ENCODE data around the gene SLC8A3.
"Not testable (repeated sequence)": the region's sequence is repeated elsewhere in the genome, so short reads cannot be mapped to it uniquely, and the experiment has no call there.

SLC8A3 gene

GRCh38 chr14:70188659-70189455, at the start of gene SLC8A3:
TSS of gene SLC8A3 (minus strand) at chr14:70188951. CDS start at chr14:70168422, 20,529 bp downstream.
- no peak for DNase-seq (ENCODE audit: low read depth in 2 of 2)

- no peak for DNase-seq (ENCODE audit: low read depth in 2 of 2)
Measured at GRCh38 chr14:70237710-70238109, 49.0 kb upstream of the SLC8A3 start.

- no peak for DNase-seq (ENCODE audit: low read depth in 2 of 2)
Measured at GRCh38 chr14:70234066-70234950, 45.6 kb upstream of the SLC8A3 start.

- DNase-seq (ENCODE audit: low read depth in 2 of 2), result not testable (repeated sequence)
Measured at GRCh38 chr14:70231756-70232544, 43.2 kb upstream of the SLC8A3 start.

GRCh38 chr14:70229877-70230640, 41.3 kb upstream of the SLC8A3 start:
- DNase-seq (ENCODE audit: low read depth in 2 of 2), result not testable (repeated sequence)

GRCh38 chr14:70213721-70214282, 25.1 kb upstream of the SLC8A3 start:
- no peak for DNase-seq (ENCODE audit: low read depth in 2 of 2)

GRCh38 chr14:70212752-70213151, 24.0 kb upstream of the SLC8A3 start:
- DNase-seq (ENCODE audit: low read depth in 2 of 2), result no peak

GRCh38 chr14:70208380-70208779, 19.6 kb upstream of the SLC8A3 start:
- DNase-seq (ENCODE audit: low read depth in 2 of 2), result no peak

- DNase-seq (ENCODE audit: low read depth in 2 of 2), result no peak
Measured at GRCh38 chr14:70203686-70204085, 14.9 kb upstream of the SLC8A3 start.

- no peak for DNase-seq (ENCODE audit: low read depth in 2 of 2)
Measured at GRCh38 chr14:70201994-70202393, 13.2 kb upstream of the SLC8A3 start.

GRCh38 chr14:70193396-70193795, 4.6 kb upstream of the SLC8A3 start:
- DNase-seq (ENCODE audit: low read depth in 2 of 2), result no peak

- no peak for DNase-seq (ENCODE audit: low read depth in 2 of 2)
Measured at GRCh38 chr14:70192915-70193314, 4.2 kb upstream of the SLC8A3 start.

GRCh38 chr14:70190156-70190555, 1.4 kb upstream of the SLC8A3 start:
- no peak for DNase-seq (ENCODE audit: low read depth in 2 of 2)

- no peak for DNase-seq (ENCODE audit: low read depth in 2 of 2)
Measured at GRCh38 chr14:70189456-70190077, 816 bp upstream of the SLC8A3 start.

GRCh38 chr14:70188322-70188658, 461 bp downstream of the SLC8A3 start:
- DNase-seq (ENCODE audit: low read depth in 2 of 2), result peak in 1 of 2 donors; percentile 1

- no peak for DNase-seq (ENCODE audit: low read depth in 2 of 2)
Measured at GRCh38 chr14:70186900-70187451, 1.8 kb downstream of the SLC8A3 start.

GRCh38 chr14:70183991-70184390, 4.8 kb downstream of the SLC8A3 start:
- DNase-seq (ENCODE audit: low read depth in 2 of 2), result no peak

GRCh38 chr14:70181276-70181675, 7.5 kb downstream of the SLC8A3 start:
- no peak for DNase-seq (ENCODE audit: low read depth in 2 of 2)

GRCh38 chr14:70180718-70181117, 8.0 kb downstream of the SLC8A3 start:
- DNase-seq (ENCODE audit: low read depth in 2 of 2), result no peak

Data from stimulated activated CD8-positive, alpha-beta memory T cell treated with anti-CD3 and anti-CD28 coated beads, Interleukin-15, amount 100 ng/mL, for 4 hours (primary cell).